Esophagus squamous epithelium (tissue), 4 donors: ENCODE measurements around the gene SMARCD1.

Experiments used
- CTCF ChIP-seq, 6 experiments: fragments of 450-650 bp in 4 of 6; fragments of 200-600 bp in 2 of 6; sonication (generic) in 2 of 6; IDR thresholded peaks; one replicate each; pipeline ENCODE4 v1.5.1; 2016 to 2019; ENCODE audit warnings: antibody characterized with exemption in 6 of 6, mild to moderate bottlenecking in 4 of 6, moderate library complexity in 4 of 6
- POLR2A ChIP-seq, 4 donors: fragments of 450-650 bp; IDR thresholded peaks; one replicate each; pipeline ENCODE4 v1.6.1; 2017; ENCODE audit warnings: antibody characterized with exemption in 4 of 4, mild to moderate bottlenecking in 4 of 4, moderate library complexity in 3 of 4

GRCh38 chr12:50050410-50051098, 34.6 kb upstream of the SMARCD1 start:
- no peak for TF ChIP-seq CTCF (IDR thresholded peaks at IDR 0.05)
- TF ChIP-seq POLR2A (IDR thresholded peaks at IDR 0.05) = no peak
